OCI-LY3 (cell line): ENCODE measurements around the gene XXYLT1.
"Not testable (repeated sequence)": the region's sequence is repeated elsewhere in the genome, so short reads cannot be mapped to it uniquely, and the experiment has no call there.

Experiments
- H2AFZ ChIP-seq: fragments of 200-600, 300-600 bp; shearing (Covaris generic); 2 replicates; pipeline ENCODE4 v1.6.0; 2014; ENCODE audit warnings: antibody characterized with exemption, low read depth, low read length
- H3K27ac ChIP-seq: fragments of 200-600, 300-600 bp; sonication (generic); 2 replicates; pipeline ENCODE4 v1.5.1; 2014; ENCODE audit warnings: mild to moderate bottlenecking, low read length, moderate library complexity, mixed read lengths
- H3K27me3 ChIP-seq: fragments of 200-600, 300-600 bp; sonication (generic); 2 replicates; pipeline ENCODE4 v1.6.1; 2014; ENCODE audit warnings: low read depth, low read length, mixed read lengths
- H3K36me3 ChIP-seq: fragments of 200-600, 300-600 bp; sonication (generic); replicated peaks from 2 replicates; pipeline ENCODE3; 2014; ENCODE audit warnings: low read depth, low read length, mixed read lengths
- H3K4me1 ChIP-seq: fragments of 300-600, 200-600 bp; sonication (generic); 2 replicates; pipeline ENCODE4 v1.6.1; 2014; ENCODE audit warnings: low read length, mixed read lengths
- H3K4me2 ChIP-seq: fragments of 200-600, 300-600 bp; sonication (generic); 2 replicates; pipeline ENCODE4 v1.6.1; 2014; ENCODE audit warnings: low read length, mixed read lengths
- H3K4me3 ChIP-seq: fragments of 300-600, 200-600 bp; sonication (generic); 2 replicates; pipeline ENCODE4 v1.5.1; 2014; ENCODE audit warnings: antibody characterized with exemption, mild to moderate bottlenecking, low read length, moderate library complexity
- H3K79me2 ChIP-seq: fragments of 300-600, 200-600 bp; shearing (Covaris generic); 2 replicates; pipeline ENCODE4 v1.6.1; 2014; ENCODE audit warnings: mild to moderate bottlenecking, low read length, mixed read lengths
- H3K9ac ChIP-seq: fragments of 300-600, 200-600 bp; shearing (Covaris generic); 2 replicates; pipeline ENCODE4 v1.6.0; 2014; ENCODE audit warnings: mild to moderate bottlenecking, low read length, moderate library complexity
- H3K9me3 ChIP-seq: fragments of 200-600, 300-600 bp; shearing (Covaris generic); 2 replicates; pipeline ENCODE4 v1.6.1; 2014; ENCODE audit warnings: low read length, mixed read lengths; ENCODE audit not compliant: insufficient read depth
- H4K20me1 ChIP-seq: fragments of 200-600, 300-600 bp; sonication (generic); 2 replicates; pipeline ENCODE4 v1.6.1; 2016; ENCODE audit warnings: low read length, mixed read lengths; ENCODE audit not compliant: insufficient read depth
- CTCF ChIP-seq: fragments of 200-600, 300-600 bp; sonication (generic); IDR thresholded peaks from 2 replicates; pipeline ENCODE4 v1.5.1; 2014; ENCODE audit warnings: antibody characterized with exemption, low read length, low read depth
- EZH2phosphoT487 ChIP-seq: fragments of 200-600 bp; shearing (Covaris generic); IDR thresholded peaks from 2 replicates; pipeline ENCODE4 v1.6.1; 2018; ENCODE audit warnings: antibody characterized with exemption, mixed run types, low read depth

XXYLT1 gene

GRCh38 chr3:195236801-195237570 is 34.0 kb downstream of the XXYLT1 start:
- Histone ChIP-seq H3K27me3 (no peaks in the 10 kb centered on the region), H2AFZ (no peak overlapping the region), H3K4me2 (no peak overlapping the region), H3K4me1 (no peaks in the 10 kb centered on the region), H3K36me3 (peaks cover 8% of the 10 kb centered on the region), H3K9ac (no peak overlapping the region), H3K27ac (no peak overlapping the region), H4K20me1 (no peaks in the 10 kb centered on the region), H3K9me3 (no peaks in the 10 kb centered on the region), H3K79me2 (no peaks in the 10 kb centered on the region), H3K4me3 (no peak overlapping the region)
- TF ChIP-seq CTCF (no peak), EZH2phosphoT487 (no peak)

- H3K27me3 ChIP-seq = no peaks in the 10 kb centered on the region
- no peaks in the 10 kb centered on the region for H4K20me1 ChIP-seq
- H3K27ac ChIP-seq = no peak overlapping the region
- no peak for TF ChIP-seq EZH2phosphoT487
- no peak for TF ChIP-seq CTCF
- no peak overlapping the region for H3K4me2 ChIP-seq
- H3K9me3 ChIP-seq = no peaks in the 10 kb centered on the region
- no peaks in the 10 kb centered on the region for H3K4me1 ChIP-seq
- H3K9ac ChIP-seq = no peak overlapping the region
- no peak overlapping the region for H2AFZ ChIP-seq
- H3K4me3 ChIP-seq = no peak overlapping the region
- no peaks in the 10 kb centered on the region for H3K79me2 ChIP-seq
- peaks cover 8% of the 10 kb centered on the region for H3K36me3 ChIP-seq
These were observed 34.7 kb downstream of the XXYLT1 start for GRCh38 chr3:195236076-195236798.

- H3K4me3 ChIP-seq = no peak overlapping the region
- H3K9ac ChIP-seq = no peak overlapping the region
- no peak for TF ChIP-seq CTCF
- peaks cover 2% of the 10 kb centered on the region for H3K36me3 ChIP-seq
- no peaks in the 10 kb centered on the region for H3K79me2 ChIP-seq
- no peak overlapping the region for H2AFZ ChIP-seq
- H4K20me1 ChIP-seq = no peaks in the 10 kb centered on the region
- H3K4me1 ChIP-seq = peaks cover 5% of the 10 kb centered on the region
- H3K27ac ChIP-seq = no peak overlapping the region
- no peak overlapping the region for H3K4me2 ChIP-seq
- H3K27me3 ChIP-seq = no peaks in the 10 kb centered on the region
- H3K9me3 ChIP-seq = no peaks in the 10 kb centered on the region
These were observed 40.7 kb downstream of the XXYLT1 start for GRCh38 chr3:195230244-195230643.

- not testable (repeated sequence) for H3K27ac ChIP-seq, H3K9ac ChIP-seq, H3K27me3 ChIP-seq, H3K4me1 ChIP-seq, H3K79me2 ChIP-seq, H3K36me3 ChIP-seq, H3K4me3 ChIP-seq, H2AFZ ChIP-seq, H4K20me1 ChIP-seq, H3K9me3 ChIP-seq, H3K4me2 ChIP-seq
These were observed 42.1 kb downstream of the XXYLT1 start for GRCh38 chr3:195228886-195229285.
